HG03103 (cell line): ENCODE data around the gene ELMO1.

Source experiments
- ATAC-seq: cut with Tn5 transposase; IDR thresholded peaks from one replicate; pipeline ENCODE4 v1.9.1; 2021; ENCODE audit warnings: low read depth; ENCODE audit not compliant: unreplicated experiment

The ELMO1 gene

DNA sequence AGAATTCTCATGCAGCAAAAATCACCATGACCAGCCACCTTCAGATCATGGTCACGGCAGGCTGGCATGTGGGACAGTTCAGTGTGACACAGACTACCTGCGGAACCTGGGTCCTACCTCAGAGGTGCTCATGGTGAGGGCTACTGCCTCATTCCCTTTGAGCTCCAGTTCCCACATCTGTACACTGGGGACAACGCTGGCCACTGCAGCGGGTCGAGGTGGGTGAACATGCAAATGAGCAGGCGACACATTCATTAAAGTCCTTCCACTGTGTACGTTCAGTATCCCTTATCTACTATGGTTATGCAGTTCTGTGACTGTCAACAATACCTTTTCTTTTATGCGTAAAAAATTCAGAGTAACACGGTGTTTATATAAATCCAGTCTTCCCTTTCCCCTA lies 505.7 kb downstream of the ELMO1 start:
- ATAC-seq, result no peak

DNA sequence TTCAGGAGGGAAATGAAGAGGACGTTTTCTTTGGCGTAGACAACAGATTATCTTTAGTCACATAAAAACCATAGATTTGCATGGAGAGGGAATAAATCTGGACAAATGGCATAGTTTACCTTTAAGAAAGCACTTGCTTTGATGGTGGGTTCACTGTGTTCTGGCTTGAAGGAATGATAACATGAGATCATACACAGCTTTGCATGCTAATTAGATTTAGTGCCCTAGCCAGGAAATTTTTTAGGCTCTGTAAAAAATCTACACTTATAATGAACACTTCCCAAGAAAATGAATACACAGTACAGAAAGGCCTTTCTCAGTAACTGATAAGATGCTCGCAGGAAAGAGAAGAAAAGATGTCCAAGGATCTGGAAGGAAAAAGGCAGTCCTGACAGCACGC lies 506.1 kb downstream of the ELMO1 start:
- ATAC-seq, result no peak

DNA sequence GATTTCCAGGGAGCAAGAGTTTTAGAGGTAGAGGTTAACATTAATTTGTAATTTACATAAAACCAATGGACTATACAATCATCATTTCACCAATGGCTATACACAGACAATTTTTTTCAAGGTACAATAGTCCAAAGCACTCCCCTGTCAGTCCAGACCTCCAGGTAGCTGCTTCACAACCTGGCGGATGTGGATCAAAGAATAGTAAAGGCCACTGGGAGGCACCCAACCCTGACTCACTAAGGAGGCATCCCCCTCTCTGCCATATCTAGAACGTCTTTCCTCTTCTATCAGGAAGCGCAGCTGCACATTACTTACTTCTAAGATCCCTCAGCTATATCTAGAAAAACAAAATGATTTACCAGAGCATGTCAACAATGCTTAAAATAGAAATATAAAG lies 506.6 kb downstream of the ELMO1 start:
- ATAC-seq, result no peak

DNA sequence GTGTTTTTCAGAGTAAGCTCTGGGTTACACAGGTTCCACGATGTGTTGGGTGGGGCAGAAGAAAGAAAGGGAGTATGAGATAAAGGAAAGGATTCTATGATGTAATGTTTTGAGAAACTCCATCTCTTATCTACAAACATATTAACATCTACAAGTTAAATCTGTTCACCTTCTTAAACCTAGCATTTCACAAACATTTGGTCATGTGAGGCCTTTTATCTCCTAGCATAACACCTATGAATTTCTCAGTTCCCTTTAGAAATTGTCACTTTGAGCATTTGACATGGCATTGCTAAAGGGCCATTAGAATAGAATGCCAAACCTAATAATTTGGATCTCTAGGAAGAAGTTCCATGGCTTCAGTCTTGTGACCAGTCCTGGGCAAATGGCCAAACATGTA lies 507.3 kb downstream of the ELMO1 start:
- ATAC-seq, result no peak

DNA sequence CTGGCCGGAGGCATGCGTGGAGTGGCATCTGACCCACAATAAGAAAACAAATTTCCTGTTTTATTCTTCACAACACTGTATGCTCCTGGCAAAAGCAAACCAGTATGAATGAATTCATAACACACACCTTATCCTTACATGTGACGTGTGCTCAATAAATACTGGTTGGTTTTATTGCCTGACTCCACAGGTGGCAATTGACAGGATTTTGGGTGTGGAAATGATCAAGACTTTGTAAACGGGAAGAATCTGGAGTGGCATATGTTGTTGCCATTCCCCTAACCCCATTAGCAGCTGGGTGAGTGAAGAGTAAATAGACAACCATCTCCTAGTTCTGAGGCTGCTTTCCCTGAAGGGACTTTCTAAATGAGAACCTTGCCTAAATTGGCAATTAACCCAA lies 508.8 kb downstream of the ELMO1 start:
- ATAC-seq, result no peak

DNA sequence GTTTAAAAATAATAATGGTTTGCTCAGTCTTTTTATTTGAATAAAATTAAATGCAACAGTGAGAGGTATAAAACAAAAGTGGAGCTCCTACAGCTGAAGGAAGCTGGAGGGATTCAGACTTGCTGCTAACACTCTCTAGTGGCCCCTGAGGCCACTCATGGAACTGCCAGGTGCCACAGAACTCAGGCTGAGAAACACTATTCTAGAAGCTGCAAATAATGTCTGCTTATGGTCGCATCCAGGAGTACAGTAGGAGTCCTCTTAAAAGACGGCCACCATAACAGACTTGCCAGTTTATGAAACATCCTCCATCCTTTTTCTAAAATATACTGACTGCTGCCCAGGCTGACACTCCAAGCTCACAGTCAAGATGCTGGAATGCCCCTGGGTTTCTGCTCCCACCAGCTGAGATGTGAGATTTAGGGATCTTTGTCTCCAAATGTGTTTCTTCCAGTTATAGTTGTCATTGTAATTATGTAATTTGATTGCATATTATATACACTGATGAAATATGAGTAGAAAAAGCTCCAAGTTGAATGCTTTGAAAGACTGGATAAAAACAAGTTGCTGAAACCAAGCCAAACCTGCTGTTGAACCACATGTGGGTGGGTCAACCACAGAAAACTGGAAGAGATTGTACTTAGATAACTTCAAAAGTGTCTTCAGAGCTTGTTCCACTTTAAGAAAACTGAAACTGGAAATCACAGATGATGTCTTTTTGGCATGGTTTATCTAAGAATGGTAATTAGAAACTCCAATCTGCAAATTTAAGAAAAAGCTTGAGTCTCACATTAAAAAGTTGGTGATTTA lies 510.7 kb downstream of the ELMO1 start:
- no peak for ATAC-seq

DNA sequence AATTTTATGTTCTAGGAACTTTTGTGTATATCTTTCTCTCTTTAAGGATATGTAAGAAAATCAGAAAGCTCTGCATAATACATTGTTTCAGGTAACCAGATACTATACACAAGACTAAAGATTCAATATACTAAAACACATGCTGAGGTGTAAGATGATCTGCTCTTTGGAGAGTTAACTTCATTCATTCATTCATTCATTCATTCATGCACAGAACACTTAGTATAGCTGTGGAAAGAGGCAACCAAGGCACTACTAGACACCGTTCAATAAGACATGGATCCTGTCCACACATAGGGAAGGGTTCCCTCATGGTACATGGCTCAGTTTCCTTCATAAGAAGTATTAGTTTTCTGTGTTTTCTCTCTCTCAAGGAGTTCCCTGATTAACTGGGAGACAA lies 516.8 kb downstream of the ELMO1 start:
- ATAC-seq, result no peak

DNA sequence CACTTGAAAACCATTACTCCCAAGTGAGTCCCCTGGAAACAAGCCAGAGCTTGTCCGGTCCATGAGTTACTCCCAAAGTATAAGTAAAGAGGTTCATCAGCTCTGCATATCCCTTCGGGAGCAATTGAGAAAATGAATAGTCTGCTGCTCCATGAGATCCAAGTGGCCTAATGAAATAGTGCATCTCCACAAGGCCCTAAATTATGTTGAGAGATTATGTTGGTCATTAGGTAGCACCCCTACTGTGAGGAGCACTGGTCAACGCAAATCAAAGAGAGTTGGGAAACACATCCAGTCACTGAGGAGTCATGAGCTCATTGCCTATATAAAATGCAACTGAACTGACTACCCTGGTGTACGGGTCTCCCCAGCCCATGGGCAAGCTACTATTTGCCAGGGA lies 518.9 kb downstream of the ELMO1 start:
- ATAC-seq, result no peak

DNA sequence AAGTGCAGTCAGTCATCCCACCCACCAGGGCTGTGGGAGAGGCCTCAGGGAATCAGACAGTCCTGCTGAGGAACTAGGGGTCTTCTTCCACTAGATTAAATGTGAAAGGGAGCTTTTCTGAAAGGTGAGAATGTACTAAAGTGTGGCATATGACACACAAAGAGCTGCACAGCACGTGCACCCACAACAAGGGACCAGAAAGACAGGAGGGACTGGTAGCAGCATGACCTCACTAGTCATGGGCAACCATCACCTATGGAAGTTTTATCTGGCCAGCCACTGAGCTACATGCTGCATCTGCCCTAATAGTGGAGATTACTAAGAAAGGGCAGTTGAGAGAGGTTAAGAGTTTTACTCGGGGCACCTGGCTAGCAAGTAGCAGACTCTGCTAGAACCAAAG lies 519.9 kb downstream of the ELMO1 start:
- ATAC-seq, result no peak

DNA sequence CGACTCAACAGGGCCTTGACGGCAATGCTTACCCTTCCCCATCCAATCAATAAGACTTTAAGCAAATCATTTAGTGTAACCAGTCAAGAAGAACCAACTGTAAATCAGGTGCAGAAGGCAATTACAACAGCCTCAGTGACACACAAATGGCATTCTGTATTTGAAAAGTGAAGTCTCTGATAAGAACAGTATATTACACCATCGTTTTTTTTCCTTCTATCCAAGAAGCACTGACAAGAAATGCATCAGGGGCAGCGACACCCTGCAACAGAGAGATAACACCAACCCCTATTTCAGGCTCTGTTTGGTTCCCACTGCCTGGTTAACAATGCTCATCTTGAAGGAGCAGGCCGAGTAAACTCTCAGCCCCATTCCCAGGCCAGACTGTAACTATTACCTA lies 520.4 kb downstream of the ELMO1 start:
- no peak for ATAC-seq

DNA sequence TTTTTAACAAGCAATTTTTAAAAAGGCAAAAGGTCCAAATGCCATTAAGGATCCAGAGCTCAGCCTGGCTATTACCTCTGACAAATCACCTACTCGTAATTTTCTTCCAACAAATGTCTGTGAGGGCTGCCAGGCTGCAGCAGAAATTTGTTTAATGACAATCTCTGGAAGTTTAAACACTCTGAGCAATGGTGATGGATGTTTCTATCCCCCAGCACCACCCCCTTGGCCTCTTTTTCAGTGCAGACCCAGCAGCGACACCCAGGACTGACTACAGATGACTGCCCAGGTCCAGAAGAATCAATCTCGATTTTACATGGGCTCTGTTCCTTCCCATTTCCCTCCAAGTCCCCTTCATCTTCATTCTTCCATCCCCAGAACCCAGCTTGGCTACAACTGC lies 523.0 kb downstream of the ELMO1 start:
- ATAC-seq, result no peak

DNA sequence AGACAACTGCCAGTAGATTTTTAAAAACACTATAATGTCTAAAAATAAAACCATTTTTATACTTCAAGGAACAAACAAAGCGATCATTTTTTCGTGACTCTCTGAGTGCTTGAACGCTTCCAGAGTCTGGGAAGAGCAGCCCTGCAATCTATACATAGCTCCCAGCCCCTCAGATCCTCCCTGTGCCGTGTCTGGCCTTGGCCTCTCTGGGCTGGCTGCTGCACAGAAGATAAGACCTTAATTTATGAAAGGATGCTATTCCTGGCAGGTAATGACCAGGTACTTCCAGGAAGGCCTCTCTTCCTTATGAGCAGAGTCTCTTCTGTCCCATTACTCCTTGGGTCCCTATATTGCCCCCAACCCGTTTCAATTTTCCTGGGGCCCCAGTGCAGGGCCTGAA lies 523.5 kb downstream of the ELMO1 start:
- ATAC-seq, result no peak

DNA sequence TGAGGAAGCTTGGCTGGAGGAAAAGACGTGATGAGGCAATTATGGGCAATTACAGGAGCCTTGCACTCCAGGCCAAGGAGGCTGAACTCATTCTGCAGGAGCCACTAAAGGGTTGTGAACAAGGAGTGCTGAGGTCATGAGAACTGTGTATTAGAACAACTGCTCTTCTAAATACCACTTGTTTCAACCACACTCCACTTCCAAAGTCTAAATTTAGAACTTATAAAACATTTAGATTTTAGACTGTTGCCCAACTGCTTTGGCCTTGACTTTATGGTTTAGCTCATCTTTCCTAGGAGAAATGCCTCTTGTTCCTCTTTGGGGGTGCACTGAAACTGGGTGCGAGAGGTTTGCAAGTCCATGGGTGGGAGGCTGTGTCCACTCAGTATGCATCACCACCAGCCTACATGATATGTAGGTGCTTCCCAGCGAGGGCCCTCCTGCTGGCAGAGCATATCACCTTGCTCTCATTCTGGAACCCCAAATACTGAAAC lies 524.7 kb downstream of the ELMO1 start:
- no peak for ATAC-seq

DNA sequence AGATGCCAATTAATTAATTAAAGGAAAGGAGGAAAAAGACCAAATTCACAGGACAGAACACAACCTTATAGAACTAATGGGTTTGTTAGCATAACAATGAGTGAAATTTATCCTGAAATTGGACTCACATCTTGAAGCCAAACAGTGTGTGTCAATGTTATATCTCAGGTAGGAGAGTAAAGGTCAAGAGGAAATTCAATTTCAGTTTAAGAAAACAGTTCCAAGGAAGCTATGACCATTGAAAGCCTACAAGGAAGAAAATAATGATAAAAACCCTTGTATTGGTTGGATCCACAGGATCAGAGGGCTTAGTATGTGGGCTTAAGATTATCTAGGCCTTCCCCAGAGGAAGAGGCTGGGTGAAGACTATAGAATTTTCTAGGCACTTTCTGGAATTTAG lies 525.5 kb downstream of the ELMO1 start:
- ATAC-seq, result no peak

DNA sequence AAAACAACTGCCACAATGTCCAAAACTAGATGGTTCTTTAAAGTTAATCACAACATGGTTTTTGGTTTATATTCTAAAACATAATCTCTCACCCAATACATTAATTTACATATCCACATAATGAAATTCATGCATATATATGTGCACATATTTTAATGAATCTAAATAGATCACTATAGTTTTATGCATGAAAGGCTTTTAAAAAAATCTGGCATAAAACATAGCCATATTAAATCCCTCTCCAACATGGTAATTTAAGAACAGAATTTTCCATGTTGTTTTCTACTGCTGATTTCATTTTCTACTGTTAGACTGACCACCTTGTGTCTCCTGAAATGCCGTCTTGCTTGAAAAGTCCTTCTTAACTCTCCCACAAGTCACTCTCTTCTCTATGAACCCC lies 528.2 kb downstream of the ELMO1 start:
- no peak for ATAC-seq

DNA sequence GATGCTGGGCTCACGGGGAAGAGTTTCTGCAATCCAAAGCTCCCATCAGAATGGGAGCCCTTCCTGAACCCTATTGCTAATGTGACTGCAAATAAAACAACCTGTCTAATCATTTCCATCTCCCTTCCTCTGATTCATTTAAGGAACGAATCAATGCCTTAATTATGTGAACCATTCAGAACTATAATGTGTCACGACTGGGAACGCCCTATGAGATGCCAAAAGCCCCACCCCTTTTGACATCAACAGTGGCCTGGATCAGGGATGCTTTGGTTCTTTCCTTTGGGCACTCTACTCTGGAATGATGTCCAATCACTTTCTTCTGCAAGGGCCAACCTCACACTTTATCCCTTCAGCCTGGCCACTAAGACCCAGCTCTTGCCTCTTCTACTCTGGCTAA lies 528.9 kb downstream of the ELMO1 start:
- ATAC-seq, result no peak

DNA sequence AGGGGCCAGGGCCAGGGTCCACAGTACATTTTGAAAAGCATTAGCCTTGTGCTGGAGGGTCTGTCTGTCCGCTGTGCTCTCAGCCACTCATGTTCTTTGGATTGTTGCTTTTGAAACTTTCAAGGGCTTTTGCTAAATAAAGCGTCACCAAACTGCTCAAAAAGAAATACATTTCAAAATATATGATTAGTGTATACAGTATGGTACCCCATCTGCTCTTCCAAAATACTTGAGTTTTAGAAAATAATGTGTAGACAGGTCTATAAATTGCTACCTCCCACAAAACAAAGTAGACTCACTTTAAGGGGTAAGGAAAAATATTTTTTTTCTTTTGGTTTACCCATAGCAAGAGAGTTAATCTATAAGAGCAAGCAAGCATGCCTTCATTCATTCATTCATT lies 530.1 kb downstream of the ELMO1 start:
- ATAC-seq, result no peak

DNA sequence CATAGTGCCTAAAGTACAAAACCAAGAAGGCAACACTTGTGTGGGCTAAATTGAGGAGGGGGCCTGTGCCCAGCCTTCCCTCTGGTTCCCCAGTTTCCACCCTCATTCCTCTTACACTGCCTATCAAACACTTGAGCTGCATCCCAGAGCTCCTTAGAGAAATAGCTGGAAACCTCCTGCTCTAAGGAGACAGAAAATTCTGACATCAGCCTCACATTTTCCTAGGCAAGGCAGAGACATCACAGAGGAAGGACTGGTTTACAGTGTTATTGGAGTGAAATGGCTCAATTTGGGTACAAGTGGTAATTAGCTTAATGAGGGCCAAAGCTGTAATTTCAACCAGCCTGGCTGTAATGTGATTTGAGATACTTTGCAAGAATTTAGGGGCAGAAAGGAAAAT lies 532.0 kb downstream of the ELMO1 start:
- ATAC-seq, result no peak

DNA sequence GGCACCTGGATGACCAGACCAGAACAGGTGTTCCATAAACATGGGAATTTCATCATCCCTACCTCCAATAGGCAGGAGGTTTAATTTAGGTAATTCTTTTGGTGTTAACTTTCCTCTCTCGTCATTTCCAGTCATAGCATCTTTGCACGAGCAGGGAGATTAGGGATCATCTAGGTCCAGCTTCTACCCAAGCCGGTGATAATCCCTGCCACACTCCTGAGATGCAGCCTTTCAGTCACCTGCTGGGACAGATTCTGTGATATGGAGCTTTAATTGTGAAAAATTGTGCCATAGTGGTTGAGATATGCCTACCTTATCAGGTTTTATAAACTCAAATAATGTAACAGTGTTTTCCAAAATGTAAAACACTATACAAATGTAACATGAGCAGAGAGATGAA lies 532.5 kb downstream of the ELMO1 start:
- no peak for ATAC-seq

DNA sequence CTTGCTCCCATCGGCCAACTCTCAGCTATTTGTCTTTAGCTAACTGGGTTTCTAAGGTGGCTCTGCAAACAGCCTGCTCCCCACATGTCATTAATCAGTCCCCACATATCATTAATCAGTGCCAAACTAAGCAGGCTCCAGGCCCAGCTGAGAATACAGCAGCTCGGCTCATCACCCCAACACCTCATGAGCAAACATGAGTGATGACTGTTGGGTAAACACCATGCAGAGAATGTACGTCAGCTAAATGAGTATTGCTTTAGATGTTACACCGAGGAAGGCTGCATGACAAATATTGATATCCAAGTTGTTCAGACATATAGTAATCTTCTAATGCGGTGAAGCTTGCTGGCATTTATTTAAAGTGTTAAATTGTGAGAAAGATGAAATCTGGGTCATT lies 536.9 kb downstream of the ELMO1 start:
- ATAC-seq, result no peak

DNA sequence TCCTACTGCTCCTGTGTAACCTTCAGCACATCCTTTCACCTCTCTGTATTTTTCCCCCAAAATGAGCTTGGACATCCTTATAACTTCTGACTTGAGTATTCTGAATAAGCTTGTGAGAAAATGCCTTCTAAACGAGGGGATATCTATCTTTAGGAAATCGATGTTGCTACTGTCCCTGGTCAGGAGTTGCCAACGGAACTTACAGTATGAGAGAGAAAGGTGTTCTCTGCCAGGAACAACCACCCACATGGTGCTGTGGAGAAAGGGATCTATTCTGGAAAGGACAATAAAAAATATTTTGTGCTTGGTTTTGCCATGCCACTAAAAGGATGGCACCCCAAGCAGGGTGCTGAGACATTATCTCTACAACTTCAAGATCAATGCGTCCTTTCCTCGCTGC lies 537.8 kb downstream of the ELMO1 start:
- ATAC-seq, result no peak

DNA sequence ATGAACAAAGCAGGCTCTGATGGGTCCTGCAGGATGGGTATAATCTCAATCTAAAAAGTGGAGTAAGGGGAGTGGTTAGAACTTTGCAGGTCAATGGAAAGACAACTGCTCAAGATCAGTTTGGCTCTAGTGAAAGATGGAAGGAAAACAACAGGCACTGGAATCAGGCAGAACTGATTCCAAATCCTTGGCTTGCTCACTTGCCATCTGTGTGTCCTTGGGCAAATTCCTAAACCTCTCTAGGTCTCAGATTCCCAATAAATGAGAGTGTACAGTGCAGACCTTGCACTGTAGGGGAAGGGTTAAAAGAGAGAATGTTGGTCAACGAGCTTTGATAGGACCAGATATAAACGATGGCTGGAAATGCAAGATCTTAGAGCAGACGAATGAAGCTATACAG lies 538.3 kb downstream of the ELMO1 start:
- no peak for ATAC-seq
